PFSK-1 (cell line): ENCODE results near the gene LTBP2.

Source experiments
- FOXP2 ChIP-seq: optimal IDR thresholded peaks from 2 replicates; pipeline ENCODE3; 2011; ENCODE audit warnings: borderline replicate concordance, control low read depth, inconsistent platforms; ENCODE audit not compliant: insufficient read depth; ENCODE audit errors: extremely low read length, extremely low read depth
- POLR2AphosphoS5 ChIP-seq: IDR thresholded peaks from 2 replicates; pipeline ENCODE4 v1.6.1; 2012; ENCODE audit warnings: low read depth, mild to moderate bottlenecking, control low read depth, low read length, moderate library complexity
- REST ChIP-seq, 2 experiments: IDR thresholded peaks; 2 replicates each; pipeline versions ENCODE4 v1.6.1 to v1.8.0; 2011 to 2012; ENCODE audit warnings: low read depth in 2 of 2, low read length in 2 of 2, control low read depth in 1 of 2, inconsistent platforms in 1 of 2, mild to moderate bottlenecking in 1 of 2, moderate library complexity in 1 of 2; ENCODE audit not compliant: insufficient read depth in 1 of 2
- TAF1 ChIP-seq: IDR thresholded peaks from 2 replicates; pipeline ENCODE4 v1.6.1; 2012; ENCODE audit warnings: low read length, control low read depth, borderline replicate concordance; ENCODE audit not compliant: insufficient read depth

DNA sequence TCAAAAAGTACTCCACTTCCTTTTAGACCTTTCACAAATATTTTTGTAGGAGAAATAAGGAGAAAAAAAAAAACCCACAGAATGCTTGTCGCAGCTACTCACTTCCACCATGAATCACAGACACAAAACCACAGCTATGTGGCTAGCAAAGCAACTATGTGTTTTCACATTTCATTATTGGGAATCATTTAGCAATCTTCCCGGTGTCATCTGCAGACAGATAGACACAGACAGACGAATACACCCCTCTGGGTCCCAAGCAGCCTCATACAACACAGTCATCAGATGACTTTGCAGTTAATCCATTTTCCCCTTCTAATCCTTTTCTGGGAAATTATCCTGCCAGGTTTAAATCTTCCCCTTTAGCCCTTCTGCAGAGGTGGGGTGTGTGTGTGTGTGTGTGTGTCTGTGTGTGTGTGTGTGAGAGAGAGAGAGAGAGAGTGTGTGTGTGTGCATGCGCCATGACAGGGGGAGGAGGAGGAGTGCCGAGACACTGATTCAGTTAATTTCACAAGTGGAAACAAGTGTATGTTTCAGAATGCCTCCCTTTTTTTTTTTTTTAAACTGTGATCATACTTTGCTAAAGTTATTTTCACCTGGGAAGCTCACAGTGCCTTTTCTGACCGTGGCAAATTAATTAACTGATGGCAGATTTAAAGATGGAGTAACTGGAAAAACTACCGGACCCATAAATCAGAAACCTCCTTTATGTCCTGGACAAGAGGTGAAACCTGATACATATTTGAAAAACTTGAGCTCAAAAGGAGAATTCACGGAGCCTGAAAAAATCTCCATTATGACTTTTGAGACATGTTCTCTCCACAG, 39.9 kb downstream of the LTBP2 start:
- no peak for TF ChIP-seq POLR2AphosphoS5
- TF ChIP-seq FOXP2 = no peak
- no peak for TF ChIP-seq TAF1
- no peak for TF ChIP-seq REST (IDR thresholded peaks at IDR 0.05; ENCODE audit: insufficient read depth in 1 of 2, low read depth in 2 of 2, low read length in 2 of 2)
